NT2/D1 (cell line): Measurements from ENCODE around the gene CYP27B1.

Experiments
- SUZ12 ChIP-seq: IDR thresholded peaks from 2 replicates; pipeline ENCODE4 v1.6.1; 2011; ENCODE audit not compliant: insufficient read length, insufficient read depth; ENCODE audit errors: extremely low read depth
- ZNF274 ChIP-seq: IDR thresholded peaks from 2 replicates; pipeline ENCODE4 v1.6.1; 2011; ENCODE audit warnings: mild to moderate bottlenecking, low read depth, low read length

DNA sequence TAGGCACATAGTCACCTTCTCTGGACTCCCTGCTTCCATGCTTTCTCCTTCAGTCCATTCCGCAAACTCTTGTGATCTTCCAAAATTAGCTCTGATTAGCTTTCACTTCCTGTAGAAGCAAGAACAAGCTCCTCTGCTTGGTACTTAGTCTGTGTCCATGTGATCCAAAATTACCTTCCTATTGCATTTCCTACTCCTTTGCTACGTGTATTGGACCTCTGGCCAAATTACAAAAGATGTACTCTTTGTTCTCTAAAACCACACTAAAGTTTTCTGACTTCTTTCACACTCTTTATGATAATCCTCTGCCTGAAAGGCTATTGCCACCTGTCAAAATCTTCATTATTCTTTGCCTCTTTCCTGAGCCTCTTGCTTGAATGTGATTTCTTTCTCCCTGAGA lies 14.9 kb upstream of the CYP27B1 start:
- TF ChIP-seq SUZ12: no peak
- no peak for TF ChIP-seq ZNF274
